AG04450 (cell line): Measurements from ENCODE around the gene ABCC5. TPM values are rescaled to one million over a fixed set of nuclear protein-coding genes. Genes with fewer than 3 reads are reported as not detected.

Experiments
- CTCF ChIA-PET: fragments of 300-600, 350-600 bp; formaldehyde crosslinking; extraction: SDS; loops from one replicate; lab custom pipeline; 2022; ENCODE audit warnings: antibody characterized with exemption, inconsistent platforms; lab: Charles Lee
- POLR2A ChIA-PET: fragments of 350-600 bp; formaldehyde crosslinking; extraction: SDS; loops from one replicate; lab custom pipeline; 2021; ENCODE audit warnings: antibody characterized with exemption, inconsistent platforms; lab: Yijun Ruan, JAX
- DNase-seq: peaks from one replicate; pipeline ENCODE4 v3.0.0-alpha.2; 2011; ENCODE audit warnings: low read depth, low spot score
- H3K27ac ChIP-seq: one replicate; pipeline ENCODE4 v1.5.1; 2012; ENCODE audit warnings: low read depth, low read length, control low read depth
- H3K27me3 ChIP-seq: one replicate; pipeline ENCODE4 v1.6.0; 2012; ENCODE audit warnings: low read length; ENCODE audit not compliant: control insufficient read depth, insufficient read depth
- H3K4me3 ChIP-seq: 2 replicates; pipeline ENCODE4 v1.5.1; 2011; ENCODE audit warnings: mild to moderate bottlenecking, low read depth, low read length, control low read depth
- H3K9me3 ChIP-seq: 2 replicates; pipeline ENCODE4 v1.5.1; 2012; ENCODE audit warnings: low read length; ENCODE audit not compliant: control insufficient read depth, insufficient read depth
- CTCF ChIP-seq: IDR thresholded peaks from 2 replicates; pipeline ENCODE4 v1.5.1; 2011; ENCODE audit warnings: low read depth, low read length, control low read depth, inconsistent platforms
- polyA plus RNA-seq: library from polyadenylated mRNA; depleted of rRNA; stranded (reverse); fragments of >200 nt; gene quantifications from 2 replicates; pipeline ENCODE4 v1.2.3, GENCODE V29; 2011

ABCC5 gene
- polyA plus RNA-seq, 1 experiment = 30.6 TPM

GRCh38 chr3:183962807-183963206 is 54.9 kb downstream of the ABCC5 start:
- ChIA-PET CTCF (interaction anchor here (0.7 kb wide), 1 partner anchor 1392 kb away, joined by 3 read pairs; no protein-coding TSS in a partner anchor), POLR2A (no interaction called here)
- no peaks in the 10 kb centered on the region for H3K9me3 ChIP-seq
- no peaks in the 10 kb centered on the region for H3K27me3 ChIP-seq
- no peak for TF ChIP-seq CTCF
- H3K4me3 ChIP-seq = no peak overlapping the region
- H3K27ac ChIP-seq = no peak overlapping the region
- DNase-seq = no peak

- no peak for TF ChIP-seq CTCF
- H3K9me3 ChIP-seq = no peaks in the 10 kb centered on the region; the same call in 1 of the 2 replicates
- H3K27ac ChIP-seq = no peak overlapping the region
- no peak overlapping the region for H3K4me3 ChIP-seq
- POLR2A ChIA-PET = no interaction called here
- CTCF ChIA-PET = no interaction called here
- H3K27me3 ChIP-seq = no peaks in the 10 kb centered on the region
- DNase-seq = no peak
Measured at GRCh38 chr3:183959214-183959613, 58.5 kb downstream of the ABCC5 start.

GRCh38 chr3:183958775-183959174 is 58.9 kb downstream of the ABCC5 start:
- no peak for TF ChIP-seq CTCF
- H3K9me3 ChIP-seq = no peaks in the 10 kb centered on the region; the same call in 1 of the 2 replicates
- H3K27me3 ChIP-seq = no peaks in the 10 kb centered on the region
- DNase-seq = no peak
- H3K4me3 ChIP-seq = no peak overlapping the region
- H3K27ac ChIP-seq = no peak overlapping the region
- POLR2A ChIA-PET = no interaction called here
- CTCF ChIA-PET = no interaction called here

GRCh38 chr3:183958226-183958625 is 59.5 kb downstream of the ABCC5 start:
- no peak for DNase-seq
- POLR2A ChIA-PET = no interaction called here
- Histone ChIP-seq H3K27ac (no peak overlapping the region), H3K4me3 (no peak overlapping the region), H3K27me3 (no peaks in the 10 kb centered on the region), H3K9me3 (no peaks in the 10 kb centered on the region; the same call in 1 of the 2 replicates)
- TF ChIP-seq CTCF = no peak
- CTCF ChIA-PET = no interaction called here

GRCh38 chr3:183954875-183955274 is 62.8 kb downstream of the ABCC5 start:
- Histone ChIP-seq H3K27me3 (no peaks in the 10 kb centered on the region), H3K9me3 (no peaks in the 10 kb centered on the region; the same call in 1 of the 2 replicates), H3K27ac (no peak overlapping the region), H3K4me3 (no peak overlapping the region)
- TF ChIP-seq CTCF = no peak
- ChIA-PET CTCF (no interaction called here), POLR2A (no interaction called here)
- DNase-seq = no peak
